GM12892 (cell line): ENCODE data around the gene GNAI2.

ENCODE experiments used
- POLR2A ChIP-seq: IDR thresholded peaks from 2 replicates; pipeline ENCODE4 v1.6.1; 2011; ENCODE audit warnings: low read depth, low read length, control low read depth
- POLR2AphosphoS5 ChIP-seq: IDR thresholded peaks from 2 replicates; pipeline ENCODE4 v1.6.1; 2011; ENCODE audit warnings: low read depth, low read length, control low read depth

GRCh38 chr3:50279255-50280016 lies 43.4 kb downstream of the GNAI2 start:
- TF ChIP-seq POLR2A (no peak), POLR2AphosphoS5 (no peak)
